GM21717 (cell line): ENCODE data around the gene PANX1.
"Not testable (repeated sequence)": the region's sequence is repeated elsewhere in the genome, so short reads cannot be mapped to it uniquely, and the experiment has no call there.

Source experiments
- ATAC-seq: cut with Tn5 transposase; IDR thresholded peaks from one replicate; pipeline ENCODE4 v1.9.1; 2021; ENCODE audit warnings: mild to moderate bottlenecking, moderate library complexity; ENCODE audit not compliant: unreplicated experiment

PANX1 gene

DNA sequence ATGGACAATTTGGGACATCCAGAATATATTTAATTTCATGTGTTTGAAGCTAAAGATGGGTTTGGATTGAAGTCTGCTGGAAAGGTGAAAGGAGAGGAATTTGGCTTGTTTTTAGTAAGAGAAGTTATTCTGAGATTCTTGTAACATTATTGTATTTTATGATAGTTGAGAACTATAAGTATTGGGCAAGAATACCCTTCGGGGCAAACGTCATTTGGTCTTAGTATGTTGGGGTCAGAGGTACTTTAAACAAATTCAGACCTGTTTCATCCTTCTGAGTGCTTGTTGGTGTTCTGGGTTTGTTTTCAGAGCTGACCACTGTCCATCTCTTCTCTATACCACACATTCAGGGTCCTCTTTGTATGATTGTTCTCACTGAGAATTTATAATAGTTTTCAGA, 19.5 kb downstream of the PANX1 start:
- no peak for ATAC-seq

DNA sequence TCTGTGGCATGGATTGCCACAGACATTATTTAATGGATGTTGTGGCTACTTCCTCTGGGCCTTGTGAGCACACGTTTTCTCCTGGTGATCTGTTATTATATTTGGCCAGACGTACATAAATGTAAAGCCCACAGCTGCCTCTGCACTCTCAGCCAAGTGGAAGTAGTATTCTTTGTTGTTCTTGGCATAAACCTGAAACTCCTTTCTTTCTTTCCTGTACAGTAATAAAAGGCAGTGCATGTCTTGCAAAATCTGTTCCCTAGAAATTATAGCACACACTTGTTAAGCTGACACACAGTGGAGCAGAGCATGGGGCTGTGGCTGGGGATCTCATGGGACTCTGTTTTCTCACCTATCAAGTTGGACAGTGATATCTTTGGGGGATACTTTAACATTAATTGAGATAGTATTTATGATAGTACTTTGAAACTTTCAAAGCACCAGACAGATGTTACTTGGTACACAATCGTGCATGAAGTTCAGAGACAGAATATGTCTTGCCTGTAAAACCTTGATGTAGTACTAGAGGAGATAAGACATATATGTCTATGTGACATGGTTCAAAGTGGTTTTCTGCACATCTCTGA, 20.9 kb downstream of the PANX1 start:
- ATAC-seq, result no peak

DNA sequence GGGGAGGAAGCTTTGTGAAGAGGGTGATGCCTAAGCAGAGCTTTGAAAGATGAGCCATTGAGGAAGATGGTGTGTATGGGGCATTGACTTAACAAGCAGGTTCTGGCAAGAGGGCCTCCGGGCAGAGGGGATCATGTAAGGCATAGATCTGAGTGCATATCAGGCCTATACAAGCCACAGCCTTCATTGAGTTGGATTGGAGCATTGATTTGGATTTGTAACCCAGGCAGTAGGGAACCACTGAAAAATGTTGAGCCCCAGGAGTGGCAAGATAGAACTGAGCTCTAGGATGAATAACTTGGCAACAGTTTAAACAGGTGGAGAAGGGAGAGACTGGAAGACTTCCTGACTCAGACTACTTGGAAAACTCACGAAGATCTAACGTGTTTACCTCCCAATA, 21.4 kb downstream of the PANX1 start:
- ATAC-seq, result no peak

DNA sequence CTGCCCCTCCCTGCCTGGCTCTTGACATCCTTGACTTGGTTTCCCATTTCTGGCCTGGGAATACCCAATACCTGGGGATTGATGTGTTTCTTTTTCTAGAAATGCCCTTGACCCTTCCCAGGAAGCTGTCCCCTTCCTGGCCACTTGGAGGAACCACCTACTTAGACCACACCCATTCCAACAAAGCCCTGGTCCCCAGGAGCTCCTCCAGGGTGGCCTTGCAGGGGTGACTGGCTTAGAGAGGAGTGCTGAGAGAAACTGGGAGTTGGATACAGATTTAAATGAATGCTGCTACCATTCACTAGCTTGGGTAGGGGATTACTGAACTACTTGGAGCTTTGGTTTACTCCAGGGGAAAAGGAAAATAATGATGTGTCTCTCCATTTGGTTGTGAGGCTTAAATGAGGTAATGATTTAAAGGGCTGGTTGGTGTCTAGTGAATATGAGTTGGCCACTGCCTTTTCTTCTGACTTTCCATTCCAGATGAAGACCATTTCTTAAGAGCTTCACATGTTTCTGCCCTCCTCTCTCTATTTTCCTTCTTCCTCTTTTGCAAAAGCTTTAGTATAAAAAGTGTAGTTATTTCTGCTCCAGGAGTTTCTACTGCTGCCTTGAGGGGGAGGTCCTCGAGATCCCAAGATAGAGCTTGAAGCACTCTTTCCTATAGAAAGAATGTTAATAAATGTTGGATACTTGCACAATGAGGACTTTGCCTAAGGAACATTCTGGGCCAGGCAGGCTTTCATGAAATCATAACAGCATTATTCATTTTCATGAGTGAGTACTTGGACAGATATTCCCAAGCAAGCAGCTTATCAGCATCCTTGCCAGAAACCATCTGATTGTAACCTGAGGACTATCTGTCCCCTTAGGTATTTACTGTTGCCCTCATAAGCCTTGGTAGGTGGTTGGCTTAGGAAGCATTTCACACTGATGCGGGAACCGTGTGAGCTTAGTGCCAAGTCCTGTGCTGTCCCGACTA, 22.4 kb downstream of the PANX1 start:
- no peak for ATAC-seq

DNA sequence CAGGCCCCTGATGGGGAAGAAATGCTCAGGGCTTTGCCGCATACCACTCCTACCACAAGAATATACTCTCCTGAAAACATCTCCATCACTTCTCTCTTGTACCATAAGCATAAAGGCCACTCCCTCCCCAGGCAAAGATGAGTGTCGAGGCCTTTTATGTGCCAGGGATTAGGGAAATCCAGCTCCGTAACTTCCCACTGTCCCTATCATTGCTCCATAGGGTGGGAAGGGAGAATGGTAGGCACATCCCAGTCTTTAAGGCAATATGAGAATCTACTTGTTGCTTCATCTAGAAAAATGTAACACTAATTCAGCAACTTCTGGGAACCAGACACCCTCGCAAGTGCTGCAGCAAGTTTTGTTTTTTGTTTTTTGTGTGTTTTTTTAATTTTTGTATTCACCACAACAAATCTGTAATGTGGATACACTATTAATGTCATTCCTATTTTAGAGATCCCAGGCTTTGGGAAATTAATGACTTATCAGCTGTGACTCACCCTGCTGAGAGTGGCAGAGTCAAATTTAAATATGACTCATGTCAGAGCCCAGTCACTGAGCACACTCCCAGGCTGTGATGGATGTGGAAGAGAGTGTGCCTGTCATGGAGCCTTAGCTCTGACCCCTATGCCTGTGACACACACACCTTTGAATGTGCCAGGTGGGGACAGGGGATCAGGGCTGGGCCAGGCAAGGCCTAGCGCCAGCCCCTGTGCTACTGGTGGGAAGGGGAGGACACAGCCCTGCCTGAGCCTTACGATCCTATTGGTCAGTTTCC, 23.4 kb downstream of the PANX1 start:
- peak; percentile 73 for ATAC-seq

DNA sequence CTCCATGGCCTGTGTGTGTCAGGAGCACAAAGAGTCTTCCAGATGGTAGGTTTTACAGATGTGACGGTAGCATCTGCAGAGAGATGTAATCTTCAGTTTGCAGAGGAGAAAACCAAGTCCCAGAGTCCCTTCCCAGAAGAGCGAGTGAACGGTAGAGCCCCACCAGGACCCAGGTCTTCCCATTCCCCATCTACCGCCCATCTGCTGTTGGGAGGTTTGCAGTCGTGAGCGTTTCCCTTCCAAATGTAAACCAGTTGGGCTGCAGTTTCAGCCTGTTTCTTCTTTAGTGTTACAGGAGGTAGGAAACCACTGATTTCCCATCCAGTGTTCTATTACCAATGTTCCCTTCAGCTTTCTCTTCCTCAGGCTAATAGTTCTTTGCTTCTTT, 24.0 kb downstream of the PANX1 start:
- ATAC-seq, result no peak

DNA sequence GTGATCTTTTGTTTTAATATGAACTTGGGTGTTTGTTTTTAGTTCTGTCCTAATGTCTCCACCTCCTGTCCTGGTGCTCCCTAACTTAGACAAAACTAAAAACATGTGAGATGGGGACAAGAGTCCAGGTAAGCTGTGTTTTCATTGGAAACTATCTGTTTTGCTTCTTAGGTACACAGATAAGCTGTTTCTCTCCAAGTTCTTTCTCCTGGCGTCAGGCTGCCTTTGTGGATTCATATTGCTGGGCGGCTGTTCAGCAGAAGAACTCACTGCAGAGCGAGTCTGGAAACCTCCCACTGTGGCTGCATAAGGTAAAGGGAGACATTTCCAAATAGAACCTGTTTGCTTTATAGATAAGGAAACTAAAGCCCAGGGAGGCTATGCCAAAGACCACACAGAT, 24.7 kb downstream of the PANX1 start:
- no peak for ATAC-seq

DNA sequence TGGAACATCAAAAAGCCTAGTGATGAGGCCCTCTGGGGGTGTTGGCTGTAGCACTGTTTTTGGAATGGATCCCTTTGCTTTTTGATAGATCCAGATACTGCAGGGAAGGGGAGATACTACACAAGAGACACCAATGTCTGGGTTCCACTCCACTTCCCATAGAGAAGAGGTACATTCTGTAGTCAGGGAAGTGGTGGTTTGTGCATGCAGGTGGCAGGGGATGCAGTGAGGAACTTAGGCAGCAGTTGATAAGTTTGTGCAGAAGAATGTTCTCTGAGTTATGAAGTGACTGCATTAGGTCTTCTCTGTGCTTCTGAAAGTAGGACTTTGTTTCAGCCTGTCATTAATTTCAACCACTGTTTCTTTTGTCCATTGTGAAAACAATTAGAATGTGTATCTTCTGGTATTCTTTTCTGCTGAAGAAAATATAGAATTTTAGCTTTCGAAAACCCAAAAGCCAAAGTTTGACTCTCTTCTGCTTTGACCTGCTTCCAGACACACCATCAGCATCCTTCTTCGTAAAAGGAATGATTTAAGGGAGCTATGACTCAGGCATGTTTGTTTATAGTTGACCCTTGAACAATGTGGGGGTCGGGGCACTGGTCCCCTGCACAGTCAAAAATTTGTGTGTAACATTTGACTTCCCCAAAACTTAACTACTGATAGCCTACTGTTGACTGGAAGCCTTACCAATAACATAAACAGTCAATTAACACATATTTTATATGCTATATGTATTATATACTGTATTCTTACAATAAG, 25.6 kb downstream of the PANX1 start:
- ATAC-seq, result no peak

DNA sequence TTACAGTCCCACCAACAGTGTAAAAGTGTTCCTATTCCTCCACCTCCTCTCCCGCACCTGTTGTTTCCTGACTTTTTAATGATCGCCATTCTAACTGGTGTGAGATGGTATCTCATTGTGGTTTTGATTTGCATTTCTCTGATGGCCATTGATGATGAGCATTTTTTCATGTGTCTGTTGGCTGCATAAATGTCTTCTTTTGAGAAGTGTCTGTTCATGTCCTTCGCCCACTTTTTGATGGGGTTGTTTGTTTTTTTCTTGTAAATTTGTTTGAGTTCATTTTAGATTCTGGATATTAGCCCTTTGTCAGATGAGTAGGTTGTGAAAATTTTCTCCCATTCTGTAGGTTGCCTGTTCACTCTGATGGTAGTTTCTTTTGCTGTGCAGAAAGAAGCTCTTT, 28.7 kb downstream of the PANX1 start:
- not testable (repeated sequence) for ATAC-seq

DNA sequence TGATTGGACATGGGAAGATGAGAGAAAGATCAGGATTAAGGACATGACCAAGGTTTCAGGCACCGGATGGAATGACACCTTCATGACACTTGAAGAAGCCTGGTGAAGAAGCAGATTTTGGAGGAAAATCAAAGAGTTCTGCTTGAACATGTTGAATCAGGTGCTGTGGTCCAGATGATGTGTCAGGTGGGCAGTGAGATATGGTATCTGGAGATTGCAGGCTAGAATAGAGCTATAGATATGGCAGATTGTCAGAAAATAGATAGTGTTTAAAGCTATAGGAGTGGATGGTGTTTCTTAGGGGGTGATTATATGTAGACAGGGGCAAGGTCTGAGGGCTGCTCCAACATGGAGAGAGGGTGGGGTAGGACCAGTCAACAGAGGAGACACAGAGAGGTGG, 40.2 kb downstream of the PANX1 start:
- no peak for ATAC-seq

DNA sequence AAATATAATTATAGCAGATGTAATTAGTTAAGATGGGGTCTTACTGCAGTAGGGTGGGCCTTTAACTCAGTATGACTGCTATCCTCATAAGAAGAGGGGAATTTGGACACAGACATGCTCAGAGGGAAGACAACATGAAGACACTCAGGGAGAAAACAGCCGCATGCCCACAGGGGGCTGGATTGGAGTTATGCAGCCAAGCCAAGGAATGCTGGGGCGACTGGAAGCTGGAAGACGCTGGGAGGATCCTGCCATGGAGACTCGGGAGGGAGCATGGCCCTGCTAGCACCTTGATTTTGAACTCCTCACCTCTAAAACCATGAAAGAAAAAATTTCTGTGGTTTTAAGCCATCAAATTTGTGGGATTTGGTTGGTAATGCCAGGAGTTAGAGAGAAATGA, 40.9 kb downstream of the PANX1 start:
- no peak for ATAC-seq

DNA sequence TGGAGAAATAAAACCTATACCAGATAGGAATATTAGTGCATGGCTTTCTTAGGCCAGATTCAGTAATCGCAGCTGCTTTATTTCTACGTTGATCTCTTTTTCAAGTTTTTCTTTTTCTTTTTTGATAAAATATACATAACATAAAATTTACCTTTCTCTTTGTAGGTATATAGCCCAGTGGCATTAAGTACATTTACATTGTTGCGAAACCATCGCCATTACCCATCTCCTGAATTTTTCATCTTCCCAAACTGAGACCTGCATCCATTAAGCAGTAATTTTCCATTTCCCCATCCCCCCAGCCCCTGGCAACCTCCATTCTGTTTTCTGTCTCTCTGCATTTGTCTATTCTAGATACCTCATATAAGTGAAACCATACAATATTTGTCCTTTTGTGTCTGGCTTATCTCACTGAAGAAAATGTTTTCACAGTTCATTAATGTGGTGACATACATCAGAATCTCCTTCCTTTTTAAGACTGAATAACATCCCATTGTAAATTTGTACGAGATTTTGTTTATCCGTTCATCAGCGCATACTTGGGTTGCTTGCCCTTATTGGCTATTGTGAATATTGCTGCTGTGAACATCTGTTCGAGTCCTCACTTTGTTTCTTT, 41.4 kb downstream of the PANX1 start:
- ATAC-seq, result no peak

DNA sequence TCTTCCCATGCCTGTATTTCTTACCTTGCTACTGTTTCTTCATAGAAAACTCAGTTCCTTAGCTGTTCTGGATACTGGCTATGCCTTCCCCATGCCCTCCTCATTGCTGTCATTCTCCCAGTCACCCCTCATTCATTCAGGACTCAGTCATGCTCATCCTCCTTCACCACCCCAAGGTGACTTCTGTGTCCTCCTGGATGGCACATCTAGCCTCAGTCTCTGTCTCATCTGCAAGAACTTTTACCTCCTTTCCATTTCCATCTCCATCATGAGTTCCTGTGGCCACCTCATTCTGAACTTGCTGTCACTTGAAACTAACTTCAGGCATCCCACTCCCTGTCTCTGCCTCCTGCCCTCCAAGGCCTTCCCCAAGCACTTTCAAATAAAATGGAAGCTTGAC, 42.3 kb downstream of the PANX1 start:
- no peak for ATAC-seq

DNA sequence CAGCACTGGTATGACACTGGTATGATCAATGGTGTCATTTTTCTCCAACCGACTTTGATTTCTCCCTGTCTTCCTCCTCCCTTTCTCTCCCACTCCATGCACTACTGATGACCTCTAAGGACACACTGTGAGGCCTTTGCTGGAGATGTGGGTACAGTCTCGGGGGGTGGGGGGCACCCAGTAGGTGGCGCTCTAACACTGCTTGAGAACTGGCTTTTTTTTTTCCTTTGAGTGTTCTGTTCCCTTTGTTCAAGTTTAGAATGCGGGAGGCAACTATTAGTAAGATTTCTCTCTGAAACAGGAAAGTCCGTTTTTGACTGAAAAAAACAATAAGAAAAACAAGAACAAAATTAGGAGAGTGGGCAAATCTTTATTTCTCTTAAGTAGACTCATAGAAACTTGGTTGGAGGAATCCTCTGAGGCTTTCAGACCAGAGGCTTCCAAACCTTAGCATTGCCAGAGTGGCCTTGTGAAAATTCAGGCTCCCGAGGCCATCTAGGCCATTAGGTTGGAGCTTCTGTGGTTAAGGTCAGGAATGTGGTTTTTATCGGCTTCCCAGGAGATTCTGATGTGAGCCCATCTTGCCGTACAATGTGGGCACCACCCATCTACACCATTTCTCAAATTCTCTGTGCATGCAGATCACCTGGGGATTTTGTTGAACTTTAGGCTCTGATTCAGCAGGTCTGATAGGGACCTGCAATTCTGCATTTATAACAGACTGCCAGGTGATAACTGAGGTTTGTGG, 43.2 kb downstream of the PANX1 start:
- ATAC-seq, result peak; percentile 55

DNA sequence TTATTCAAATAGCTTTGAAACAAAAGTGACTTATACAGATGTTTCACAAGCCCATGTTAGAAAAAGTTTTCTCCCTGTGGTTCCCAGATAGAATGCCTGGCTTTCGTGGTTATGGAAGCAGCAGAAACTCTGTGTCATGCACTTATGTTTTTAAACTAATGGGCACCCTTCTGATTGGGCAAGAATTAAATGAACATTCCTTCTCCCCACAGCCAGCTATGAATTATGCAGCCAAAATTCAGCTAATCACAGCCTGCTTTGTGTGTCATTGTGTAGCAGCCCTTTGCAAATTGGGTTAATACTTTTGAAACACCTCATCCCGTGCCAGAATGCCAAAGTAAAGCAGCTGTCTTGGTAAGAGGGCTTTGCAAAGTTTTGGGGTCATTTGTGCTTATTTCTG, 46.9 kb downstream of the PANX1 start:
- ATAC-seq, result no peak

DNA sequence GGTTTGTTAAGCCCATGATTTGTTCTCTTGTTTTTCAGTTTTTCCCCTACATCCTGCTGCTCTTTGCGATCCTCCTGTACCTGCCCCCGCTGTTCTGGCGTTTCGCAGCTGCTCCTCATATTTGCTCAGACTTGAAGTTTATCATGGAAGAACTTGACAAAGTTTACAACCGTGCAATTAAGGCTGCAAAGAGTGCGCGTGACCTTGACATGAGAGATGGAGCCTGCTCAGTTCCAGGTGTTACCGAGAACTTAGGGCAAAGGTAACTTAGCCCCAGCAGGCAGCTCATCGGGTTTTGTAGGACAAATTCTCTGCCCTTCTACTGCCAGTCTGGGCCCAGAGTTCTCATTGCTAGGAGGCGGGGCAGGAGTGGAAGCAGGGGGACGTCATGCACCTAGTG, 49.7 kb downstream of the PANX1 start:
- ATAC-seq, result no peak

DNA sequence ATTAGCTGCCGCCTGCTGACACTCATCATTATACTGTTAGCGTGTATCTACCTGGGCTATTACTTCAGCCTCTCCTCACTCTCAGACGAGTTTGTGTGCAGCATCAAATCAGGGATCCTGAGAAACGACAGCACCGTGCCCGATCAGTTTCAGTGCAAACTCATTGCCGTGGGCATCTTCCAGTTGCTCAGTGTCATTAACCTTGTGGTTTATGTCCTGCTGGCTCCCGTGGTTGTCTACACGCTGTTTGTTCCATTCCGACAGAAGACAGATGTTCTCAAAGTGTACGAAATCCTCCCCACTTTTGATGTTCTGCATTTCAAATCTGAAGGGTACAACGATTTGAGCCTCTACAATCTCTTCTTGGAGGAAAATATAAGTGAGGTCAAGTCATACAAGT, 51.1 kb downstream of the PANX1 start:
- ATAC-seq, result no peak

DNA sequence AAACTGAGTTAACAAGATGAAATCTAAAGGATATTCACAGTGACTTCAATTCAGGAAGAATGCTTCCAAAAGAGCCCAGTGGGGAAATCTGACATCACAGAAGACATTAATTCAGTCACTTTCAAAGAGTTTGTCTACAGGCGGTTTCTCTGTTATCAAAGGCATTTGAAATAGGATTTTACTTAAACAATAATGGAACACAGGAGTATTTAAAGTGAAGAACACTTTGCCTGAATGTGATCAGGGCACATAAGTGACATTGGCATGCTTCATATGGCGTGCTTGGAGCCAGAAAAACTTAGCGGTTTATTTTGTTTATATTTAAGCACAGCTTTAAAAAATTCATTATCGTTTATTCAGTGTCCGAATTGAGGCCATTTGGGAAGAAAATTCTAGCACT, 52.9 kb downstream of the PANX1 start:
- ATAC-seq, result no peak

DNA sequence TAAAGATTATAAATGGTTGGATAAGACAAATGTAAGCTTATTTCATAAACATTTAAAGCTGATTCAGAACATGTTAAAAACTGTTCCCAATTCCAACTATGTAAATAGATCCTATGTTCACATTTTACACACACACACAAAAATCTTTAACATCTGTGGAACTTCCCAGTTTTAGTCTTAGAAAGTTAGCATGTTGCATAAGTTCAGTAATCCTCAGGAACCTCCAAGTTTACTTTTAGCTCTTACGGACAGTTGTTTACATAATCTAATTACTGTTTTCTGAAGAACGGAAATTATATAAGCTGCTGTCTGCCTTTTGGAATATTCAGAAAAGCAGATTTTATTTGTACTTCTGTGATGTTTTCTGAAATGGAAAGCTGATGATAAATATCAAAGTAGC, 53.3 kb downstream of the PANX1 start:
- ATAC-seq, result no peak
